Measurements from ENCODE around the gene AIPL1.

GRCh38 chr17:6430769-6431168 is 4.2 kb downstream of the AIPL1 start:
- TF ChIP-seq CTCF (IDR thresholded peaks at IDR 0.05) (no peak), POLR2A (IDR thresholded peaks at IDR 0.05) (no peak), POLR2AphosphoS5 (IDR thresholded peaks at IDR 0.05) (no peak), EP300 (IDR thresholded peaks at IDR 0.05) (no peak)
